IMR-90 (cell line): Measurements from ENCODE around the gene OSTN. TPM values are rescaled to one million over a fixed set of nuclear protein-coding genes. Genes with fewer than 3 reads are reported as not detected.
A peak's percentile ranks its signal among the peaks of the same experiment; 100 is the strongest.

ENCODE experiments used
- ATAC-seq: fragments of 200-7000 bp; cut with Tn5 transposase; 2 replicates; pipeline ENCODE4 v1.9.1; 2020; ENCODE audit warnings: low read depth, mild to moderate bottlenecking, moderate library complexity
- BruUV-seq: library from RNA; stranded (reverse); fragments of 400-500 nt; replicated peaks from 2 replicates; lab custom pipeline; 2021; lab: Mats Ljungman, UMichigan
- CTCF ChIA-PET: fragments of 300-600 bp; formaldehyde crosslinking; extraction: SDS; loops from one replicate; lab custom pipeline; 2021; ENCODE audit warnings: antibody characterized with exemption; lab: Yijun Ruan, JAX
- POLR2A ChIA-PET: fragments of 300-600 bp; sonication (Branson Sonifier 250); formaldehyde crosslinking; loops from one replicate; lab custom pipeline; 2022; ENCODE audit warnings: antibody characterized with exemption; ENCODE audit not compliant: unreplicated experiment; lab: Charles Lee
- DNase-seq: peaks from one replicate; pipeline ENCODE4 v3.0.0; 2013
- H2AFZ ChIP-seq: replicated peaks from 2 replicates; pipeline ENCODE3; 2013; ENCODE audit warnings: low read length, mild to moderate bottlenecking; ENCODE audit not compliant: poor library complexity
- H2AK5ac ChIP-seq: 2 replicates; pipeline ENCODE4 v1.6.1; 2013; ENCODE audit warnings: low read depth, low read length, inconsistent platforms
- H2AK9ac ChIP-seq: replicated peaks from 2 replicates; pipeline ENCODE3; 2013; ENCODE audit warnings: mild to moderate bottlenecking, low read depth, low read length, moderate library complexity; ENCODE audit not compliant: poor library complexity
- H2BK120ac ChIP-seq: 2 replicates; pipeline ENCODE4 v1.6.1; 2013; ENCODE audit warnings: low read depth, low read length, inconsistent platforms
- H2BK15ac ChIP-seq: 3 replicates; pipeline ENCODE4 v1.6.1; 2013; ENCODE audit warnings: low read depth, low read length, inconsistent platforms
- H2BK20ac ChIP-seq: 2 replicates; pipeline ENCODE4 v1.6.1; 2013; ENCODE audit warnings: low read depth, mild to moderate bottlenecking, inconsistent platforms, low read length, moderate library complexity
- H2BK5ac ChIP-seq: 2 replicates; pipeline ENCODE4 v1.6.1; 2013; ENCODE audit warnings: mild to moderate bottlenecking, low read depth, low read length, inconsistent platforms; ENCODE audit not compliant: poor library complexity, severe bottlenecking
- H3K14ac ChIP-seq: replicated peaks from 2 replicates; pipeline ENCODE4 v1.6.1; 2013; ENCODE audit warnings: low read depth, low read length, inconsistent platforms
- H3K18ac ChIP-seq: 2 replicates; pipeline ENCODE4 v1.6.1; 2013; ENCODE audit warnings: low read depth, low read length, control low read depth
- H3K23ac ChIP-seq: 2 replicates; pipeline ENCODE4 v1.6.1; 2013; ENCODE audit warnings: low read depth, low read length, inconsistent platforms
- H3K27ac ChIP-seq: 2 replicates; pipeline ENCODE4 v1.5.1; 2013; ENCODE audit warnings: mild to moderate bottlenecking, control low read depth, low read length; ENCODE audit not compliant: insufficient read depth
- H3K27me3 ChIP-seq: 2 replicates; pipeline ENCODE4 v1.6.1; 2013; ENCODE audit warnings: low read length; ENCODE audit not compliant: control insufficient read depth, insufficient read depth
- H3K36me3 ChIP-seq: 2 replicates; pipeline ENCODE4 v1.6.1; 2013; ENCODE audit warnings: low read length, mixed read lengths; ENCODE audit not compliant: control insufficient read depth, insufficient read depth
- H3K4ac ChIP-seq: 2 replicates; pipeline ENCODE4 v1.6.1; 2013; ENCODE audit warnings: low read depth, low read length, inconsistent platforms
- H3K4me1 ChIP-seq: 2 replicates; pipeline ENCODE4 v1.6.1; 2013; ENCODE audit warnings: low read length, mixed read lengths; ENCODE audit not compliant: control insufficient read depth, insufficient read depth
- H3K4me2 ChIP-seq: 2 replicates; pipeline ENCODE4 v1.6.1; 2013; ENCODE audit warnings: low read depth, mild to moderate bottlenecking, control low read depth, low read length, moderate library complexity
- H3K4me3 ChIP-seq: 2 replicates; pipeline ENCODE4 v1.5.1; 2013; ENCODE audit warnings: low read depth, mild to moderate bottlenecking, control low read depth, low read length, moderate library complexity; ENCODE audit not compliant: insufficient read depth
- H3K56ac ChIP-seq: 2 replicates; pipeline ENCODE4 v1.6.1; 2013; ENCODE audit warnings: low read length, inconsistent platforms; ENCODE audit not compliant: insufficient read depth; ENCODE audit errors: extremely low read depth
- H3K79me1 ChIP-seq, 2 experiments: 2 replicates each; pipeline ENCODE4 v1.6.1; 2013; ENCODE audit warnings: low read length in 2 of 2, inconsistent platforms in 1 of 2, low read depth in 1 of 2
- H3K9ac ChIP-seq: 2 replicates; pipeline ENCODE4 v1.6.1; 2013; ENCODE audit warnings: low read depth, low read length, control low read depth
- H3K9me1 ChIP-seq: 2 replicates; pipeline ENCODE4 v1.6.1; 2013; ENCODE audit warnings: low read length, inconsistent platforms; ENCODE audit not compliant: insufficient read depth
- H3K9me3 ChIP-seq: 2 replicates; pipeline ENCODE4 v1.6.1; 2013; ENCODE audit warnings: low read length; ENCODE audit not compliant: control insufficient read depth, insufficient read depth
- H4K20me1 ChIP-seq: 2 replicates; pipeline ENCODE4 v1.6.1; 2013; ENCODE audit warnings: low read length, inconsistent platforms; ENCODE audit not compliant: insufficient read depth
- H4K5ac ChIP-seq: 2 replicates; pipeline ENCODE4 v1.6.1; 2013; ENCODE audit warnings: mild to moderate bottlenecking, low read depth, low read length, control low read depth
- H4K8ac ChIP-seq, 2 experiments: 2 replicates each; pipeline ENCODE4 v1.6.1; 2013; ENCODE audit warnings: low read depth in 2 of 2, low read length in 2 of 2, control low read depth in 1 of 2, inconsistent platforms in 1 of 2
- H4K91ac ChIP-seq: 2 replicates; pipeline ENCODE4 v1.6.1; 2013; ENCODE audit warnings: low read depth, low read length, inconsistent platforms; ENCODE audit not compliant: insufficient read depth
- MAFK ChIP-seq: IDR thresholded peaks from 2 replicates; pipeline ENCODE4 v1.6.1; 2012; ENCODE audit warnings: low read depth, low read length, improper control_type of control experiment
- RAD21 ChIP-seq: IDR thresholded peaks from 2 replicates; pipeline ENCODE4 v1.6.1; 2012; ENCODE audit warnings: low read length, improper control_type of control experiment
- WGBS, 2 experiments: methylation state at CpG; one replicate each; pipeline versions ENCODE4 v1.1.5 to v1.1.7; 2013; ENCODE audit warnings: missing lambda C conversion rate in 2 of 2; ENCODE audit not compliant: insufficient read length in 1 of 2; ENCODE audit errors: extremely low coverage in 2 of 2; 5-methylcytosine and 5-hydroxymethylcytosine counted together
- dilution Hi-C: fragments of 300-500 bp; cut with HindIII; formaldehyde crosslinking; loops from one replicate; pipeline ENCODE4 v1.14.3; 2018; ENCODE audit warnings: low sequenced_read_pairs; ENCODE audit not compliant: unreplicated experiment
- in situ Hi-C: fragments of 300-500 bp; cut with MboI; formaldehyde crosslinking; loops from 3 replicates; pipeline ENCODE4 v1.14.3; 2019; ENCODE audit warnings: low sequenced_read_pairs, inconsistent platforms, mixed read lengths
- intact Hi-C: fragments of 100-400 bp; cut with micrococcal nuclease; formaldehyde crosslinking; loops from 2 replicates; pipeline ENCODE4 v1.10.0; 2022
- polyA plus RNA-seq, 3 experiments: library from polyadenylated mRNA; depleted of rRNA; stranded (reverse); fragments of >200 nt; gene quantifications; 2 replicates each; pipeline ENCODE4 v1.2.3, GENCODE V29; 2012; ENCODE audit warnings: low replicate concordance in 1 of 3
- total RNA-seq: library from RNA; depleted of rRNA; stranded (reverse); fragments of >200 nt; gene quantifications from 2 replicates; pipeline ENCODE4 v1.2.3, GENCODE V29; 2012

The OSTN gene
- total and polyA plus RNA-seq, 2 of the 4 experiments (the other 2 are of a cell fraction): not detected

DNA sequence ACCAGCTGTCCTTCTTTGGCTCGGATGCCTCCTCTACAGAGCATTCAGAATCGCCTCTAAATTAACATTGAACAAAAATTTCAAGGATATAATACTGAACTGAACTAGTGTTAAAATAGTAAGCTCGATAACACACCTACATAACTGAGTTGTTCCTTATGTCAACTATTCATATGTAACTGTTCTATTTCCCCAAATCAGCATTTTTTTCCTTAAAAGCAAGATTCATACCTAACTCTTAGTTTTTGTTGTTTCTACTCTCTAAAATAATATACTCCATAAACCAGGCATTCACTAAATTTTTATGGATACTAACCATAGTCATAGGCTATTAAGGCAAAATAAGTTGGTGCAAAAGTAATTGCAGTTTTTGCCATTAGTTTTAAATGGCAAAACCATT is 32.7 kb upstream of the OSTN start:
- Histone ChIP-seq H3K14ac (no peak overlapping the region), H3K27ac (no peak overlapping the region), H2AFZ (no peak overlapping the region), H3K23ac (no peak overlapping the region), H3K9ac (no peak overlapping the region), H2AK9ac (no peak overlapping the region), H3K4ac (no peak overlapping the region), H2BK120ac (no peak overlapping the region), H3K4me3 (no peak overlapping the region), H3K79me1 (no peaks in the 10 kb centered on the region), H4K5ac (no peak overlapping the region), H4K91ac (no peak overlapping the region), H3K4me1 (no peaks in the 10 kb centered on the region), H4K20me1 (no peaks in the 10 kb centered on the region), H3K9me1 (no peaks in the 10 kb centered on the region), H3K56ac (no peak overlapping the region), H2BK15ac (no peak overlapping the region), H3K36me3 (no peaks in the 10 kb centered on the region), H4K8ac (no peak overlapping the region), H2BK20ac (no peak overlapping the region), H2AK5ac (no peak overlapping the region), H3K4me2 (no peak overlapping the region), H3K18ac (no peak overlapping the region), H3K27me3 (no peaks in the 10 kb centered on the region), H3K9me3 (no peaks in the 10 kb centered on the region), H2BK5ac (no peak overlapping the region)
- POLR2A ChIA-PET: no interaction called here
- CTCF ChIA-PET: interaction anchor here (0.5 to 0.7 kb wide), 2 partner anchors 59 to 1494 kb away, joined by 3 to 5 read pairs; no protein-coding TSS in a partner anchor
- TF ChIP-seq RAD21 (no peak), MAFK (peak; percentile 69)
- WGBS, 2 experiments: no CpG with 5 or more reads among the region's 3 CpGs
- dilution Hi-C loops: no loop called here
- in situ Hi-C loops: no loop called here
- intact Hi-C loops: no loop called here
- ATAC-seq (no peak), DNase-seq (no peak)
- BruUV-seq: no TSS peak
